ENCODE results near the gene LAMA5.

DNA sequence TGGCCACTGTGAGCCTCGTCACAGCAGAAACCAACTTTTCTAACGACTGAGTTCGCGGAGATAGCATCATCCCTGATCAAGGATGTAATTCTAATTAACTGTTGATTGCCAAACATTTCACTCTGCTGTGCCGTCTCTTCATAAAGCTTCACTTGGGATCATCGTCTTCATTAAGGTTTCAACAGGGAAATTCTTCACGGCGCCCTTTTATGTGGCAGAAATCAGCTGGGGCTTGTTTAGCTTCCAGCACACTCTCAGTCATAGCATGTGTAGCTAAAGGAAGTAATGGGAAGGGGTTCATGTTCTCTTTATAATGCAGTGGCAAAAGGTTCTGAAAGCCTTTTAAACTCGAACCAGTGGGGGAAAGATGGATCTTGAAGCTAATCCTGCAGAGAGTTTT is 73.2 kb downstream of the LAMA5 start:
- TF ChIP-seq, protein P1, sequence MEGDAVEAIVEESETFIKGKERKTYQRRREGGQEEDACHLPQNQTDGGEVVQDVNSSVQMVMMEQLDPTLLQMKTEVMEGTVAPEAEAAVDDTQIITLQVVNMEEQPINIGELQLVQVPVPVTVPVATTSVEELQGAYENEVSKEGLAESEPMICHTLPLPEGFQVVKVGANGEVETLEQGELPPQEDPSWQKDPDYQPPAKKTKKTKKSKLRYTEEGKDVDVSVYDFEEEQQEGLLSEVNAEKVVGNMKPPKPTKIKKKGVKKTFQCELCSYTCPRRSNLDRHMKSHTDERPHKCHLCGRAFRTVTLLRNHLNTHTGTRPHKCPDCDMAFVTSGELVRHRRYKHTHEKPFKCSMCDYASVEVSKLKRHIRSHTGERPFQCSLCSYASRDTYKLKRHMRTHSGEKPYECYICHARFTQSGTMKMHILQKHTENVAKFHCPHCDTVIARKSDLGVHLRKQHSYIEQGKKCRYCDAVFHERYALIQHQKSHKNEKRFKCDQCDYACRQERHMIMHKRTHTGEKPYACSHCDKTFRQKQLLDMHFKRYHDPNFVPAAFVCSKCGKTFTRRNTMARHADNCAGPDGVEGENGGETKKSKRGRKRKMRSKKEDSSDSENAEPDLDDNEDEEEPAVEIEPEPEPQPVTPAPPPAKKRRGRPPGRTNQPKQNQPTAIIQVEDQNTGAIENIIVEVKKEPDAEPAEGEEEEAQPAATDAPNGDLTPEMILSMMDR (IDR thresholded peaks at IDR 0.05) = no peak
- TF ChIP-seq EZH2 (IDR thresholded peaks at IDR 0.05) (no peak), EZH2phosphoT487 (IDR thresholded peaks at IDR 0.05) (no peak)

All from neural progenitor cell (in vitro differentiated cells).